IMR-90 (cell line): ENCODE measurements around the gene PSMD8.

Experiments
- POLR2A ChIP-seq: IDR thresholded peaks from 2 replicates; pipeline ENCODE4 v1.6.1; 2012; ENCODE audit warnings: mild to moderate bottlenecking, low read depth, low read length
- RAD21 ChIP-seq: IDR thresholded peaks from 2 replicates; pipeline ENCODE4 v1.6.1; 2012; ENCODE audit warnings: low read length, improper control_type of control experiment

GRCh38 chr19:38375748-38376147, 1.4 kb downstream of the PSMD8 start:
- TF ChIP-seq POLR2A = no peak; the same call in 1 of the 2 replicates
- TF ChIP-seq RAD21 = no peak
